GM23338 (cell line): ENCODE results near the gene CRTC3. TPM values are rescaled to one million over a fixed set of nuclear protein-coding genes. Genes with fewer than 3 reads are reported as not detected.

Source experiments
- ATAC-seq: fragments of 200-7000 bp; cut with Tn5 transposase; 3 replicates; pipeline ENCODE4 v1.9.1; 2020
- DNase-seq: peaks from one replicate; pipeline ENCODE4 v3.0.0-alpha.2; 2015; ENCODE audit warnings: low spot score
- H2AFZ ChIP-seq: fragments of 200-600 bp; sonication (generic); 2 replicates; pipeline ENCODE4 v1.8.0; 2016; ENCODE audit warnings: antibody characterized with exemption, mild to moderate bottlenecking, moderate library complexity
- H3F3A ChIP-seq: fragments of 200-600 bp; sonication (generic); replicated peaks from 2 replicates; pipeline ENCODE4 v1.8.0; 2017; ENCODE audit warnings: antibody characterized with exemption, mixed run types, low read depth
- H3K27ac ChIP-seq: fragments of 200-600 bp; sonication (generic); 2 replicates; pipeline ENCODE4 v1.6.1; 2016; ENCODE audit warnings: low read depth
- H3K27me3 ChIP-seq: fragments of 200-600 bp; sonication (generic); 2 replicates; pipeline ENCODE4 v1.8.0; 2016; ENCODE audit warnings: mild to moderate bottlenecking, mixed run types, moderate library complexity; ENCODE audit not compliant: insufficient read depth
- H3K36me3 ChIP-seq: fragments of 200-600 bp; sonication (generic); 2 replicates; pipeline ENCODE4 v1.8.0; 2016; ENCODE audit warnings: mild to moderate bottlenecking; ENCODE audit not compliant: insufficient read depth
- H3K4me1 ChIP-seq: fragments of 200-600 bp; sonication (generic); 2 replicates; pipeline ENCODE4 v1.8.0; 2016; ENCODE audit warnings: mild to moderate bottlenecking, moderate library complexity; ENCODE audit not compliant: insufficient read depth
- H3K4me2 ChIP-seq: fragments of 200-600 bp; sonication (generic); 2 replicates; pipeline ENCODE4 v1.7.1; 2017; ENCODE audit warnings: mixed run types
- H3K4me3 ChIP-seq: fragments of 200-600 bp; sonication (generic); 2 replicates; pipeline ENCODE4 v1.6.1; 2016; ENCODE audit warnings: mixed run types
- H3K79me2 ChIP-seq: fragments of 200-600 bp; sonication (generic); replicated peaks from 2 replicates; pipeline ENCODE4 v1.8.0; 2017; ENCODE audit warnings: mild to moderate bottlenecking; ENCODE audit not compliant: insufficient read depth
- H3K9me2 ChIP-seq: fragments of 200-600 bp; sonication (generic); 2 replicates; pipeline ENCODE4 v1.8.0; 2017; ENCODE audit not compliant: insufficient read depth
- H4K20me1 ChIP-seq: fragments of 200-600 bp; sonication (generic); replicated peaks from 2 replicates; pipeline ENCODE4 v1.8.0; 2017; ENCODE audit warnings: mild to moderate bottlenecking; ENCODE audit not compliant: insufficient read depth
- H3K27ac Mint-ChIP-seq: 2 replicates; pipeline ENCODE4 v1.8.0; 2020; ENCODE audit warnings: inconsistent platforms, mild to moderate bottlenecking, moderate library complexity, mixed read lengths
- H3K27me3 Mint-ChIP-seq: 3 replicates; pipeline ENCODE4 v1.8.0; 2022; ENCODE audit warnings: low read depth, mild to moderate bottlenecking, moderate library complexity, mixed read lengths, inconsistent platforms; ENCODE audit not compliant: insufficient read depth, poor library complexity
- H3K36me3 Mint-ChIP-seq: 3 replicates; pipeline ENCODE4 v1.8.0; 2021; ENCODE audit warnings: low read depth, mild to moderate bottlenecking, inconsistent platforms, moderate library complexity, mixed read lengths
- H3K4me1 Mint-ChIP-seq: 3 replicates; pipeline ENCODE4 v1.8.0; 2020; ENCODE audit warnings: mild to moderate bottlenecking, inconsistent platforms, mixed read lengths
- H3K4me3 Mint-ChIP-seq: 3 replicates; pipeline ENCODE4 v1.8.0; 2021; ENCODE audit warnings: moderate library complexity, mild to moderate bottlenecking, inconsistent platforms, mixed read lengths
- H3K9me3 Mint-ChIP-seq: 3 replicates; pipeline ENCODE4 v1.8.0; 2020; ENCODE audit warnings: moderate library complexity, mild to moderate bottlenecking, inconsistent platforms, mixed read lengths
- CREB1 ChIP-seq: fragments of 250-450 bp; sonication (Bioruptor Pico); IDR thresholded peaks from 2 replicates; pipeline ENCODE4 v1.5.0; 2020; ENCODE audit warnings: low read depth, mild to moderate bottlenecking, moderate library complexity
- CTCF ChIP-seq, 2 experiments: fragments of 200-600 bp in 1 of 2; sonication (generic) in 1 of 2; conservative IDR thresholded peaks; 2 replicates each; pipeline versions ENCODE4 v1.5.1 to v1.6.1; 2016 to 2017; ENCODE audit warnings: antibody characterized with exemption in 2 of 2, low read depth in 2 of 2, mild to moderate bottlenecking in 2 of 2, moderate library complexity in 1 of 2
- ETS1 ChIP-seq: IDR thresholded peaks from 2 replicates; pipeline ENCODE4 v1.6.1; 2016; ENCODE audit warnings: antibody characterized with exemption
- JUNB ChIP-seq: IDR thresholded peaks from one replicate; pipeline ENCODE4 v1.6.1; 2016; ENCODE audit warnings: antibody characterized with exemption; ENCODE audit not compliant: unreplicated experiment
- POLR2AphosphoS5 ChIP-seq: IDR thresholded peaks from 2 replicates; pipeline ENCODE4 v1.6.1; 2016; ENCODE audit warnings: antibody characterized with exemption, low read depth
- STAT1 ChIP-seq: IDR thresholded peaks from one replicate; pipeline ENCODE4 v1.6.1; 2016; ENCODE audit warnings: antibody characterized with exemption; ENCODE audit not compliant: unreplicated experiment
- polyA plus RNA-seq: library from polyadenylated mRNA; unstranded; fragments of >200 nt; fragmentation: Nextera tagmentation; extraction: Ambion mirVana; gene quantifications from 2 replicates; pipeline ENCODE4 v1.2.1, GENCODE V29; 2016
- total RNA-seq: library from RNA; depleted of rRNA; stranded (reverse); fragments of >200 nt; shearing (Covaris generic); gene quantifications from 2 replicates; pipeline ENCODE4 v1.2.3, GENCODE V29; 2014

Gene CRTC3
- total and polyA plus RNA-seq, 2 experiments from 2014 or later = 2.8 to 3.8 TPM

GRCh38 chr15:90598031-90598577, 68.4 kb downstream of the CRTC3 start:
- Mint-ChIP-seq H3K9me3 (no peaks in the 10 kb centered on the region), H3K4me1 (peaks cover 19% of the 10 kb centered on the region), H3K4me3 (no peak overlapping the region), H3K27me3 (peaks cover 10% of the 10 kb centered on the region), H3K27ac (no peak overlapping the region), H3K36me3 (no peaks in the 10 kb centered on the region)
- TF ChIP-seq ETS1 = no peak
- TF ChIP-seq POLR2AphosphoS5 = no peak
- TF ChIP-seq CTCF (conservative IDR thresholded peaks at IDR 0.05; ENCODE audit: low read depth in 2 of 2) = peak; percentile 28 to 63
- Histone ChIP-seq H3K36me3 (no peaks in the 10 kb centered on the region), H3K9me2 (no peaks in the 10 kb centered on the region), H2AFZ (peak overlapping the region; percentile 70), H3K27me3 (no peaks in the 10 kb centered on the region), H3K4me2 (no peak overlapping the region), H3K4me3 (no peak overlapping the region), H3K79me2 (no peaks in the 10 kb centered on the region), H3K4me1 (peaks cover 16% of the 10 kb centered on the region), H3K27ac (no peak overlapping the region), H4K20me1 (no peaks in the 10 kb centered on the region), H3F3A (no peaks in the 10 kb centered on the region)
- ATAC-seq (peak; percentile 87), DNase-seq (peak; percentile 69)

GRCh38 chr15:90598679-90599078, 69.0 kb downstream of the CRTC3 start:
- Mint-ChIP-seq H3K36me3 (no peaks in the 10 kb centered on the region; the same call in 2 of the 3 replicates), H3K4me1 (peaks cover 17% of the 10 kb centered on the region), H3K4me3 (no peak overlapping the region), H3K9me3 (no peaks in the 10 kb centered on the region), H3K27me3 (peaks cover 7% of the 10 kb centered on the region), H3K27ac (no peak overlapping the region)
- Histone ChIP-seq H3K4me1 (peaks cover 15% of the 10 kb centered on the region), H3K79me2 (no peaks in the 10 kb centered on the region), H3K27ac (no peak overlapping the region), H3K27me3 (no peaks in the 10 kb centered on the region), H4K20me1 (no peaks in the 10 kb centered on the region; the same call in 1 of the 2 replicates), H3K4me2 (no peak overlapping the region), H2AFZ (no peak overlapping the region), H3F3A (no peaks in the 10 kb centered on the region), H3K4me3 (no peak overlapping the region), H3K36me3 (no peaks in the 10 kb centered on the region), H3K9me2 (no peaks in the 10 kb centered on the region)
- DNase-seq = no peak
- no peak; the same call in 1 of the 3 replicates for ATAC-seq
- TF ChIP-seq JUNB (no peak), CREB1 (CRISPR knock-in tag) (no peak), CTCF (conservative IDR thresholded peaks at IDR 0.05; ENCODE audit: low read depth in 2 of 2) (no peak), STAT1 (no peak), ETS1 (no peak)
